ENCODE measurements around the gene MAP6. TPM values are rescaled to one million over a fixed set of nuclear protein-coding genes. Genes with fewer than 3 reads are reported as not detected.

Gene MAP6
- total and polyA plus RNA-seq, 2 experiments from 2014 or later, result 2.9 to 5.6 TPM

DNA sequence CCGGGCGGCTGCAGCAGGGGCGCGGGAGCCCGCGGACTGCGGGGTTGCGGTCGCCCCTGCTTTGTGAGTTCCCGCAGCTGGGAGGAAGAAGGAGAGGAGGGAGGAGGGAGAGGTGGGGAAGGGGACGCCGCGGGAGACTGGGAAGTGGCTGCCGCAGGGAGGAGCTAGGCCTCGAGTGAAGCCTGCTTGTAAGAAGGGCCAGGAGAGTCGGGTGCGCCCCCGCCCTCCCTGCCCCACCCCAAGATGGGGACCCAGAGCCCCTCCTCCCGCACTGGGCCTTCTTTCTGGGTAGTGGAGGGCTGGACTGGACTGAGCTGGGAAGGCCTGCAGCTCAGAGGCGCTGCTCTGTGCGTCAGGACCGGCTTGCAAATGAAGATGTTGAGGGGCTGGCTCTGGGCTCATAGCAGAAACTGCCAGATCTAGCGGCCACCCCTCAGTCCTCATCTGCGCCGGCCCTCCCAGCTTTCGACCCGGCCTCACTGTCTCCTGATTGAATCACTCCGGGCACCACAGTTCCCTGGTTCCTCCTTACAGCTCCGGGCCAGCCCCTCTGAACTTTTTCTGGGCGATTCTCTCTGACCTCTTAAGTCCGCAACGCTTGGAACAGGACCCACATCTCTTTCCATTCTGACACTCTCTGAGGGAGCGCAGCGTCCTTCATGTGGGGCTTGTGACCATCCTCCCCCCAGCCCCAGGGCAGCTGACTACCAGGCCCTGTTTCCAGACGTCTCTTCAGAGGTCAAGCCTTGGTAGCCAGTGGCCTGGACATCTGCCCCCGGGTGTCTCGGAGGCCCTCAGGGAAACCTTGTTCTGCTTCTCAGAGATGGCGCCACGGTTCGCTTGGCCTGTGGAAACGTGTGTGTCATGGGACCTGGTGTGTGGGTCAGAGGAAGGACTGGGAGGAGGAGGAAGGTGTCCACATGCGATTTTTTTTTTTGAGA, 84.8 kb downstream of the MAP6 start:
- TF ChIP-seq, protein P1, sequence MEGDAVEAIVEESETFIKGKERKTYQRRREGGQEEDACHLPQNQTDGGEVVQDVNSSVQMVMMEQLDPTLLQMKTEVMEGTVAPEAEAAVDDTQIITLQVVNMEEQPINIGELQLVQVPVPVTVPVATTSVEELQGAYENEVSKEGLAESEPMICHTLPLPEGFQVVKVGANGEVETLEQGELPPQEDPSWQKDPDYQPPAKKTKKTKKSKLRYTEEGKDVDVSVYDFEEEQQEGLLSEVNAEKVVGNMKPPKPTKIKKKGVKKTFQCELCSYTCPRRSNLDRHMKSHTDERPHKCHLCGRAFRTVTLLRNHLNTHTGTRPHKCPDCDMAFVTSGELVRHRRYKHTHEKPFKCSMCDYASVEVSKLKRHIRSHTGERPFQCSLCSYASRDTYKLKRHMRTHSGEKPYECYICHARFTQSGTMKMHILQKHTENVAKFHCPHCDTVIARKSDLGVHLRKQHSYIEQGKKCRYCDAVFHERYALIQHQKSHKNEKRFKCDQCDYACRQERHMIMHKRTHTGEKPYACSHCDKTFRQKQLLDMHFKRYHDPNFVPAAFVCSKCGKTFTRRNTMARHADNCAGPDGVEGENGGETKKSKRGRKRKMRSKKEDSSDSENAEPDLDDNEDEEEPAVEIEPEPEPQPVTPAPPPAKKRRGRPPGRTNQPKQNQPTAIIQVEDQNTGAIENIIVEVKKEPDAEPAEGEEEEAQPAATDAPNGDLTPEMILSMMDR (IDR thresholded peaks at IDR 0.05; ENCODE audit: low read depth, low read length), result peak; percentile 2
- H3K27ac ChIP-seq, result peak overlapping the region; percentile 83
- no peaks in the 10 kb centered on the region for H3K36me3 ChIP-seq
- peak overlapping the region; percentile 33 for H3K4me3 ChIP-seq
- H3K4me1 ChIP-seq (ENCODE audit: low read depth), result peaks cover 14% of the 10 kb centered on the region
- no peaks in the 10 kb centered on the region for H3K27me3 ChIP-seq
- H3K9me3 ChIP-seq (ENCODE audit: low read depth), result no peaks in the 10 kb centered on the region
- DNase-seq (ENCODE audit: low read depth in 1 of 2, low spot score in 1 of 2), result peak; percentile 76 to 92

DNA sequence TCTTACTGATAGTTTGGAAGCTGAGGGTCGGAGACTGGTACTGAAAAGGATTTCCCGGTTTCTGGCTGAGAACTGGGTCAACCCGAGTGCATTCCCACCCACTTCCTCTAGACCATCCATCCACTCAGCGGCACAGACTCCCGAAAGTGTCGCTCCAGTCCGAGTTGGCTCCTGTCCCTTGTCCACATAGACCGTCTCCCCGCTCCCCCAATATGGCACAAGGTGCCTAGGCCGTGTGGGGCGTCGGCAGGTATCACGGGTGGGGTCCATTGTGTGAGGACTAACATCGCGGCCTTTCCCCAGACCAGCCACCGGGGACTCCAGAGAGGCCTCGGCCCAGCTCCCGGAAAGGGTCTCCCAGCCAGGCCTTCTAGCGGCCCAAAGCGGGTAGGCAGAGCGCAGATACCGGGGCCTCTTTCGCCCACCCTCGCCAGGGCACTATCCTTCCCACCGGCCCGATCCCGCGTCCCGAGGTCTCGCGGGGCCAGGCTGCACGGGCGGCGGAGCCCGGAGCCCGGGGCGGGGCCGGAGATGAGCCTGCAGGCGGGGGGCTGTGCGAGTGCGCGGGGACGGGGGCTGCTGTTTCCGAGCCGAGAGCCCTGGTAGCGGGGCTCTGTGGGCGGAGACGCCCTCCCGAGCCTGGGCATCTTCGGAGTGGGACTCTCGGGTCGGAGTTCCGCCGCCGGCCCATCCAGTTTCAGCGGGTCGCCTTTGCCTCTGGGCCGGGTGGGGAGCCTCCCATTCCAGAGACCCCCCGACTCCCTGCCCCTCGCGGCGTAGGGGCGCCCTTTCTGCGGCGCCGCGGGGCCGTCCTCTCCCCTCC, 85.7 kb downstream of the MAP6 start:
- Histone ChIP-seq H3K4me1 (ENCODE audit: low read depth) (peaks cover 14% of the 10 kb centered on the region), H3K4me3 (peak overlapping the region; percentile 33), H3K9me3 (ENCODE audit: low read depth) (no peaks in the 10 kb centered on the region), H3K27me3 (no peaks in the 10 kb centered on the region), H3K36me3 (no peaks in the 10 kb centered on the region), H3K27ac (peak overlapping the region; percentile 83)
- TF ChIP-seq, protein P1 (IDR thresholded peaks at IDR 0.05; ENCODE audit: low read depth, low read length), result peak; percentile 35
- DNase-seq (ENCODE audit: low read depth in 1 of 2, low spot score in 1 of 2), result peak; percentile 83 to 86

DNA sequence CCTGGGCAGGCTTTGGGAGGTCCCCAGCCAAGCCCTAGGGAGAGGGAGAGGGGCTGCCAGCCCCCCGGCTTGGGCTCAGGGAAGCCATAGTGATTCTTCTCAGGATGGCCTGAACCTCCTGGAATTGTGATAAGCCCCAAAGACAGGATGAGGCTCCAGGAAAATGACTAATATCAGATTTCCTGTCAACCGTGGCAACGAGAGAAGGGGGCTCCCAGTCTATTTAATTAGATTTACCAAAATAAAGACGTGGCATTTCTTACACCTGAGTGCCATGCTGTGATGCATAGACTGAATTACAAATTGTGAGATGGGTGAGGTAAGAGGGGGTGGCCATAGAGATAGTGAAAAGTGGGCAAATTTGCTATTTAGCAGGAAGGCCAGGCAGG, 86.3 kb downstream of the MAP6 start:
- no peak overlapping the region for H3K4me3 ChIP-seq
- DNase-seq (ENCODE audit: low read depth in 1 of 2, low spot score in 1 of 2), result no peak
- no peaks in the 10 kb centered on the region for H3K9me3 ChIP-seq (ENCODE audit: low read depth)
- no peaks in the 10 kb centered on the region for H3K27me3 ChIP-seq
- TF ChIP-seq, protein P1 (IDR thresholded peaks at IDR 0.05; ENCODE audit: low read depth, low read length), result no peak
- peaks cover 14% of the 10 kb centered on the region for H3K4me1 ChIP-seq (ENCODE audit: low read depth)
- no peaks in the 10 kb centered on the region for H3K36me3 ChIP-seq
- H3K27ac ChIP-seq, result peak overlapping the region; percentile 83

DNA sequence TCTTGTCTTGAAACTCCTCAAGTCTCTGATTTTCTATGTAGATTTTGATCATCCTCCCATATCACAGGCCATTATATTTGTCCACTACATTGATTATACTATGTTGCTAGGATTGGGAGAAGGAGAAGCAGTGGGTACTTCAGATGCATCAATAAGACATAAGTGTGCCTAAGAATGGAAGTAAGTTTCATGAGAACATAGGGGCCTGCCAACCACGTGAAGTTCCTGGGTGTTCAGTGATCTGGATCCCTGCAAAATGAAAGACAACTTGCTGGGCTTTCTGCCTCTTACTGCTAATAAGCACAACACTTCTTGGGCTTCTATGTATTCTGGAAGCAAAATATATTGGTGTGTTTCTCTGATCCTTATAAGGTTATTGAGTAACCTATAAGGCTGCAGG, 89.0 kb downstream of the MAP6 start:
- DNase-seq (ENCODE audit: low read depth in 1 of 2, low spot score in 1 of 2), result no peak
- Histone ChIP-seq H3K36me3 (no peaks in the 10 kb centered on the region), H3K4me3 (no peak overlapping the region), H3K27ac (no peak overlapping the region), H3K4me1 (ENCODE audit: low read depth) (peaks cover 11% of the 10 kb centered on the region), H3K27me3 (no peaks in the 10 kb centered on the region), H3K9me3 (ENCODE audit: low read depth) (no peaks in the 10 kb centered on the region)
- TF ChIP-seq, protein P1 (IDR thresholded peaks at IDR 0.05; ENCODE audit: low read depth, low read length), result no peak

DNA sequence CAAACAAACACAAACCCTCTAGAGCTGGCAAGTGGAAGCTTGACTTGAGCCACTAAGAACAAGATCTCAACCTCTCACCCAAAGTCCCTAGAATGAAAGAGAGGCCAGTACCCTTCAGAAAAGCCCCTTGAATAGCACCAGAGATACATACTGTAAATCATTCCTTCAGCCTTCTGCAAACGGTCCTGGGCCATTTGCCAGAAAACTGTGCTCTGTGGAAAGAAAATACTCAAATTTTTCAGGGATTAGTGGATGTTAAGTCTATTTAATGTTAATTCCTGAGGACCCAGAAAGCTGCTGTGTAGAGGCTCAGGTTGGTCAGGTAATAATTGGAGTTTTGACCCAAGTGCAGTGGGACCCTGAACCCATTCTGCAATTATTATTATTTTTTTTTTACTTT, 89.9 kb downstream of the MAP6 start:
- Histone ChIP-seq H3K4me1 (ENCODE audit: low read depth) (peaks cover 2% of the 10 kb centered on the region), H3K27me3 (no peaks in the 10 kb centered on the region), H3K27ac (no peak overlapping the region), H3K9me3 (ENCODE audit: low read depth) (no peaks in the 10 kb centered on the region), H3K4me3 (no peak overlapping the region), H3K36me3 (peaks cover 4% of the 10 kb centered on the region)
- DNase-seq (ENCODE audit: low read depth in 1 of 2, low spot score in 1 of 2), result no peak
- TF ChIP-seq, protein P1 (IDR thresholded peaks at IDR 0.05; ENCODE audit: low read depth, low read length), result no peak
